B cell (primary cell): ENCODE results near the gene STX18. TPM values are rescaled to one million over a fixed set of nuclear protein-coding genes. Genes with fewer than 3 reads are reported as not detected.
"Not testable (repeated sequence)": the region's sequence is repeated elsewhere in the genome, so short reads cannot be mapped to it uniquely, and the experiment has no call there.

Experiments used
- ATAC-seq: fragments of 200-7000 bp; cut with Tn5 transposase; one replicate; pipeline ENCODE4 v1.10.0; 2021; ENCODE audit warnings: low read depth, mild to moderate bottlenecking, moderate number of reproducible peaks, moderate library complexity
- CTCF ChIA-PET: fragments of 350-600 bp; sonication (Branson Sonifier 250); formaldehyde crosslinking; loops from one replicate; lab custom pipeline; 2021; ENCODE audit warnings: antibody characterized with exemption, inconsistent platforms; lab: Charles Lee
- POLR2A ChIA-PET: fragments of 350-600 bp; sonication (Branson Sonifier 250); formaldehyde crosslinking; loops from one replicate; lab custom pipeline; 2021; ENCODE audit warnings: antibody characterized with exemption; lab: Charles Lee
- DNase-seq: peaks from one replicate; pipeline ENCODE4 v3.0.0; 2013
- H2AFZ ChIP-seq: 2 replicates; pipeline ENCODE4 v1.6.1; 2012; ENCODE audit warnings: mild to moderate bottlenecking, low read depth, low read length; ENCODE audit not compliant: insufficient read depth, poor library complexity, severe bottlenecking
- H3K27ac ChIP-seq, 2 donors: 1 replicate in 1 of 2; 2 replicates in 1 of 2; pipeline ENCODE4 v1.5.1; 2012 to 2013; ENCODE audit warnings: low read length in 2 of 2, mild to moderate bottlenecking in 2 of 2, moderate library complexity in 1 of 2
- H3K27me3 ChIP-seq, 4 experiments: fragments of 200-600 bp in 1 of 4; sonication (generic) in 1 of 4; replicated peaks in 1 of 4; 1 replicate in 2 of 4; 2 replicates in 2 of 4; pipeline versions ENCODE4 v1.6.1 to v1.7.0; 2013 to 2016; ENCODE audit warnings: low read length in 3 of 4, mild to moderate bottlenecking in 2 of 4, mixed read lengths in 1 of 4, moderate library complexity in 1 of 4; ENCODE audit not compliant: insufficient read depth in 4 of 4, control insufficient read depth in 3 of 4; ENCODE audit errors: control extremely low read depth in 1 of 4
- H3K36me3 ChIP-seq, 2 experiments: replicated peaks in 1 of 2; 1 replicate in 1 of 2; 2 replicates in 1 of 2; pipeline versions ENCODE4 v1.6.1 to v1.7.1; 2013; ENCODE audit warnings: low read length in 1 of 2; ENCODE audit not compliant: insufficient read depth in 2 of 2, control insufficient read depth in 1 of 2; ENCODE audit errors: control extremely low read depth in 1 of 2, extremely low read depth in 1 of 2
- H3K4me1 ChIP-seq, 2 donors: fragments of 200-600 bp in 1 of 2; sonication (generic) in 1 of 2; 1 replicate in 1 of 2; 2 replicates in 1 of 2; pipeline versions ENCODE4 v1.5.1 to v1.6.1; 2013 to 2017; ENCODE audit warnings: low read length in 2 of 2; ENCODE audit not compliant: control insufficient read depth in 2 of 2, insufficient read depth in 2 of 2
- H3K4me2 ChIP-seq: replicated peaks from 2 replicates; pipeline ENCODE3; 2012; ENCODE audit warnings: mild to moderate bottlenecking, low read depth, low read length; ENCODE audit not compliant: poor library complexity, severe bottlenecking
- H3K4me3 ChIP-seq, 5 experiments: fragments of 200-600 bp in 1 of 5; sonication (generic) in 1 of 5; 1 replicate in 3 of 5; 2 replicates in 2 of 5; pipeline versions ENCODE4 v1.5.1 to v1.7.0; 2011 to 2016; ENCODE audit warnings: low read length in 4 of 5, mild to moderate bottlenecking in 4 of 5, low read depth in 2 of 5, control low read depth in 1 of 5, moderate library complexity in 1 of 5; ENCODE audit not compliant: insufficient read depth in 1 of 5; ENCODE audit errors: control extremely low read depth in 1 of 5, extremely low read depth in 1 of 5
- H3K79me2 ChIP-seq: fragments of 200-600 bp; sonication (generic); one replicate; pipeline ENCODE4 v1.6.0; 2016; ENCODE audit warnings: low read length; ENCODE audit not compliant: control insufficient read depth, insufficient read depth
- H3K9ac ChIP-seq: fragments of 200-600 bp; sonication (generic); 2 replicates; pipeline ENCODE4 v1.6.1; 2017; ENCODE audit warnings: mild to moderate bottlenecking, low read length, moderate library complexity
- H3K9me3 ChIP-seq, 3 donors: one replicate each; pipeline versions ENCODE4 v1.6.1 to v1.7.1; 2013; ENCODE audit warnings: low read length in 2 of 3; ENCODE audit not compliant: control insufficient read depth in 2 of 3, insufficient read depth in 1 of 3; ENCODE audit errors: control extremely low read depth in 1 of 3
- H4K20me1 ChIP-seq: 2 replicates; pipeline ENCODE4 v1.6.0; 2012; ENCODE audit warnings: mild to moderate bottlenecking, low read length; ENCODE audit not compliant: insufficient read depth, control insufficient read depth, poor library complexity, severe bottlenecking
- H3K27ac Mint-ChIP-seq: one replicate; pipeline ENCODE4 v1.8.0; 2021; ENCODE audit warnings: mixed read lengths
- H3K27me3 Mint-ChIP-seq: one replicate; pipeline ENCODE4 v1.8.0; 2021; ENCODE audit warnings: mixed read lengths
- H3K4me1 Mint-ChIP-seq: one replicate; pipeline ENCODE4 v1.8.0; 2021; ENCODE audit warnings: mixed read lengths
- H3K4me3 Mint-ChIP-seq: one replicate; pipeline ENCODE4 v1.8.0; 2021; ENCODE audit warnings: mixed read lengths
- H3K9me3 Mint-ChIP-seq: one replicate; pipeline ENCODE4 v1.8.0; 2022; ENCODE audit warnings: mixed read lengths; ENCODE audit not compliant: insufficient read depth
- CTCF ChIP-seq: fragments of 200-600 bp; IDR thresholded peaks from one replicate; pipeline ENCODE4 v1.8.0; 2022; ENCODE audit warnings: antibody characterized with exemption, mild to moderate bottlenecking
- EZH2 ChIP-seq: IDR thresholded peaks from 2 replicates; pipeline ENCODE4 v1.6.1; 2012; ENCODE audit warnings: borderline replicate concordance, low read depth, mild to moderate bottlenecking, moderate library complexity, low read length; ENCODE audit not compliant: insufficient read depth, poor library complexity, severe bottlenecking
- WGBS: methylation state at CpG from one replicate; pipeline ENCODE4 v1.1.5; 2013; ENCODE audit warnings: missing lambda C conversion rate; ENCODE audit not compliant: insufficient coverage; 5-methylcytosine and 5-hydroxymethylcytosine counted together
- intact Hi-C: fragments of 100-400 bp; cut with micrococcal nuclease; formaldehyde crosslinking; loops from one replicate; pipeline ENCODE4 v1.10.0; 2022
- polyA plus RNA-seq: library from polyadenylated mRNA; depleted of rRNA; stranded (reverse); fragments of >200 nt; gene quantifications from 2 replicates; pipeline ENCODE4 v1.2.3, GENCODE V29; 2012
- total RNA-seq, 2 donors: library from RNA; stranded (reverse); fragments of 120-200 nt in 1 of 2; gene quantifications; 1 replicate in 1 of 2; 2 replicates in 1 of 2; pipeline versions ENCODE4 v1.2.3 to v1.2.4, GENCODE V29; 2013 to 2022

STX18 gene
- total and polyA plus RNA-seq, 2 donors (not counting 1 experiment from before 2014, with no cell fraction given) = 20.3 to 33.6 TPM

GRCh38 chr4:4512282-4512681 is 29.6 kb downstream of the STX18 start:
- Mint-ChIP-seq H3K27me3 (no peaks in the 10 kb centered on the region), H3K9me3 (no peaks in the 10 kb centered on the region), H3K27ac (no peak overlapping the region), H3K4me1 (peaks cover 25% of the 10 kb centered on the region), H3K4me3 (no peak overlapping the region)
- no peak for DNase-seq
- intact Hi-C loops = no loop called here
- Histone ChIP-seq H3K4me1 (peaks cover 0 to under 1% of the 10 kb centered on the region in 2 donors), H3K4me2 (no peak overlapping the region), H3K9me3 (no peaks in the 10 kb centered on the region), H3K4me3 (no peak overlapping the region), H2AFZ (no peak overlapping the region), H4K20me1 (peaks cover 31% of the 10 kb centered on the region), H3K27ac (no peak overlapping the region), H3K27me3 (no peaks in the 10 kb centered on the region), H3K79me2 (peaks cover 47% of the 10 kb centered on the region), H3K9ac (no peak overlapping the region), H3K36me3 (no peaks in the 10 kb centered on the region)
- CTCF ChIA-PET = interaction anchor here (0.6 to 1.4 kb wide), 2 partner anchors 23 to 89 kb away, joined by 3 read pairs; no protein-coding TSS in a partner anchor
- POLR2A ChIA-PET = no interaction called here
- ATAC-seq = no peak
- TF ChIP-seq CTCF = no peak
- TF ChIP-seq EZH2 = no peak
- no CpG with 5 or more reads among the region's 1 CpG for WGBS

DNA sequence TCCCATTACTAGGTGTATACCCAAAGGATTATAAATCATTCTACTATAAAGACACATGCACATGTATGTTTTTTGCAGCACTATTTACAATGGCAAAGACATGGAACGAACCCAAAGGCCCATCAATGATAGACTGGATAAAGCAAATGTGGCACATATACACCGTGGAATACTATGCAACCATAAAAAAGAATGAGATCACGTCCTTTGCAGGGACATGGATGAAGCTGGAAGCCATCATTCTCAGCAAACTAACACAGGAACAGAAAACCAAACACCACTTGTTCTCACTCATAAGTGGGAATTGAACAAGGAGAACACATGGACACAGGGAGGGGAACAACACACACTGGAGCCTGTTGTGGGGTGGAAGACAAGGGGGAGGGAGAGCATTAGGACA is 31.2 kb downstream of the STX18 start:
- H3K27me3 Mint-ChIP-seq, H2AFZ ChIP-seq, H3K9ac ChIP-seq, H3K27ac ChIP-seq, intact Hi-C loops, H3K4me1 ChIP-seq, CTCF ChIA-PET, H3K36me3 ChIP-seq, DNase-seq, H3K4me2 ChIP-seq, H3K9me3 ChIP-seq, H3K27me3 ChIP-seq, H3K4me3 ChIP-seq, POLR2A ChIA-PET, H3K4me3 Mint-ChIP-seq, ATAC-seq, H3K27ac Mint-ChIP-seq, H3K9me3 Mint-ChIP-seq: not testable (repeated sequence)
- Histone ChIP-seq H4K20me1 (peaks cover 24% of the 10 kb centered on the region), H3K79me2 (peaks cover 35% of the 10 kb centered on the region)
- peaks cover 20% of the 10 kb centered on the region for H3K4me1 Mint-ChIP-seq
- WGBS = 100% methylated on average over 1 of the region's 3 CpGs
